Right lobe of liver (tissue), 6 donors: ENCODE data around the gene CCM2. TPM values are rescaled to one million over a fixed set of nuclear protein-coding genes. Genes with fewer than 3 reads are reported as not detected.

Experiments
- ATAC-seq, 4 donors: fragments of 200-7000 bp; cut with Tn5 transposase; one replicate each; pipeline ENCODE4 v1.9.1; 2020; ENCODE audit warnings: mild to moderate bottlenecking in 4 of 4, moderate library complexity in 4 of 4
- DNase-seq, 3 donors: peaks; one replicate each; pipeline ENCODE4 v3.0.0-alpha.2; 2020
- H3K27ac ChIP-seq, 3 donors: fragments of 200-600 bp; one replicate each; pipeline ENCODE4 v1.8.0; 2022
- H3K27me3 ChIP-seq, 2 donors: fragments of 200-600 bp; one replicate each; pipeline ENCODE4 v1.8.0; 2022
- H3K36me3 ChIP-seq, 4 donors: fragments of 200-600 bp; sonication (generic) in 1 of 4; one replicate each; pipeline versions ENCODE4 v1.5.1 to v1.8.0; 2017 to 2022; ENCODE audit warnings: control low read depth in 1 of 4
- H3K4me1 ChIP-seq, 4 donors: fragments of 200-600 bp; sonication (generic) in 1 of 4; one replicate each; pipeline versions ENCODE4 v1.5.1 to v1.8.0; 2017 to 2022; ENCODE audit warnings: control low read depth in 1 of 4
- H3K4me3 ChIP-seq, 3 donors: fragments of 200-600 bp; one replicate each; pipeline ENCODE4 v1.8.0; 2022
- H3K9me3 ChIP-seq, 4 donors: fragments of 200-600 bp; sonication (generic) in 1 of 4; one replicate each; pipeline versions ENCODE4 v1.5.1 to v1.8.0; 2017 to 2022; ENCODE audit warnings: control low read depth in 1 of 4
- POLR2A ChIP-seq: fragments of 450-650 bp; IDR thresholded peaks from one replicate; pipeline ENCODE4 v1.6.1; 2017; ENCODE audit warnings: antibody characterized with exemption, mild to moderate bottlenecking
- WGBS: methylation state at CpG from one replicate; pipeline ENCODE4 v1.1.6; 2018; ENCODE audit warnings: low coverage, low lambda C conversion rate; ENCODE audit not compliant: insufficient coverage; ENCODE audit errors: missing lambda C conversion rate; 5-methylcytosine and 5-hydroxymethylcytosine counted together
- intact Hi-C, 2 donors: fragments of 100-400 bp; cut with DNase I; formaldehyde crosslinking; loops; one replicate each; pipeline versions ENCODE4 v1.11.2 to v1.14.1; 2022
- total RNA-seq, 6 experiments: library from RNA; depleted of rRNA in 2 of 6; stranded (reverse); fragments of >200 nt in 2 of 6; fragmentation: NEBNext Ultra II Directional in 3 of 6; extraction: Animal tissue kit (Norgen Biotek cat#: 25700) in 3 of 6; gene quantifications; one replicate each; pipeline versions ENCODE4 v1.1.0 to v1.2.4, GENCODE V29; 2016 to 2023
- TF ChIP-seq, protein P1 (sequence below), 4 donors: fragments of 200-600 bp in 3 of 4; fragments of 450-650 bp in 1 of 4; IDR thresholded peaks; one replicate each; pipeline versions ENCODE4 v1.5.1 to v1.8.0; 2016 to 2022; ENCODE audit warnings: antibody characterized with exemption in 4 of 4, mild to moderate bottlenecking in 2 of 4
- donor health status: DM: no; HTN: yes; CAD: no.
- donor health status: DM: no; HTN: no; CAD: no.
- donor health status: DM: no; HTN: no; CAD: no.
- donor health status: DM: no; HTN: yes; CAD: no.
- donor health status: DM: no; HTN: yes; CAD: no.

Gene CCM2
- total RNA-seq, 6 experiments from 2014 or later, result 29.4 to 70.7 (median 37.9) TPM

DNA sequence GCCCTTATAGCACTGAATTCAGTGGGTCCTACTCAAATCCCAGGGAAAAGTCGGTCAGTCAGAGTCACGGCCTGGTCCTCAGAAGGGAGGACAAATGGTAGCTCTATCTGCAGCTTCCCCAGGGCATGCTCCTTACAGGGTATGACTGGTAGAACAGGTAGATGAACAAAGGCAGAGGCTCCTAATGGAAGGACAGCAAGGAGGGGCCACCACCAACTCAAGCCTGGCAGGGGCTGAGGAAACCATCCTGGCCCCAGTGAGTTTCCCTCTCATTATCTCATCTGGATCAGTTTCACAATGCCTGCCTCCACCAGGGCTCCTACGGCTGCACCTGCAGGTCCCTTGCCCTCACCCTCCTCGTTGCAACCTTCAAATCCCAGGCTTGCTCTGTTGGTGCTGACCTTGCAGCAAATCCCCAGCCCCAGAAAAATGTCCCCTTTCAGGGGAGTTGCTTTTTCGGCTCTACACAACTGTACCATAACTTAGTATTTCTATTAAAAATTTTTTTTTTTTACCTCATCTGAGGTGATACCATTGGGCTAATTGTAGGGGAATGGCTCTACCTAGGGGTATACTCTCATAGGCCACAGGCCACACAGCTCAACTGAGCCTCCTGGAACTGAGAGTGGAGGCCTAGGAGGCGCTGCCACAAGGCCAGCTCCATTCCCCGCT lies 18.8 kb upstream of the CCM2 start:
- DNase-seq, result no peak
- Histone ChIP-seq H3K27ac (peak overlapping the region in 1 of 3 donors; percentile 67), H3K36me3 (peaks cover 0 to 17% (median 1%) of the 10 kb centered on the region in 4 donors), H3K9me3 (no peaks in the 10 kb centered on the region), H3K27me3 (no peaks in the 10 kb centered on the region), H3K4me3 (no peak overlapping the region), H3K4me1 (no peaks in the 10 kb centered on the region)
- no peak for ATAC-seq
- 86% methylated on average over 5 of the region's 7 CpGs for WGBS
- TF ChIP-seq, protein P1, sequence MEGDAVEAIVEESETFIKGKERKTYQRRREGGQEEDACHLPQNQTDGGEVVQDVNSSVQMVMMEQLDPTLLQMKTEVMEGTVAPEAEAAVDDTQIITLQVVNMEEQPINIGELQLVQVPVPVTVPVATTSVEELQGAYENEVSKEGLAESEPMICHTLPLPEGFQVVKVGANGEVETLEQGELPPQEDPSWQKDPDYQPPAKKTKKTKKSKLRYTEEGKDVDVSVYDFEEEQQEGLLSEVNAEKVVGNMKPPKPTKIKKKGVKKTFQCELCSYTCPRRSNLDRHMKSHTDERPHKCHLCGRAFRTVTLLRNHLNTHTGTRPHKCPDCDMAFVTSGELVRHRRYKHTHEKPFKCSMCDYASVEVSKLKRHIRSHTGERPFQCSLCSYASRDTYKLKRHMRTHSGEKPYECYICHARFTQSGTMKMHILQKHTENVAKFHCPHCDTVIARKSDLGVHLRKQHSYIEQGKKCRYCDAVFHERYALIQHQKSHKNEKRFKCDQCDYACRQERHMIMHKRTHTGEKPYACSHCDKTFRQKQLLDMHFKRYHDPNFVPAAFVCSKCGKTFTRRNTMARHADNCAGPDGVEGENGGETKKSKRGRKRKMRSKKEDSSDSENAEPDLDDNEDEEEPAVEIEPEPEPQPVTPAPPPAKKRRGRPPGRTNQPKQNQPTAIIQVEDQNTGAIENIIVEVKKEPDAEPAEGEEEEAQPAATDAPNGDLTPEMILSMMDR (IDR thresholded peaks at IDR 0.05), result no peak
- no peak for TF ChIP-seq POLR2A
- intact Hi-C loops, result no loop called here

GRCh38 chr7:44982535-44982923 lies 17.5 kb upstream of the CCM2 start:
- H3K4me3 ChIP-seq, result no peak overlapping the region
- H3K27ac ChIP-seq, result no peak overlapping the region
- no peak for DNase-seq
- intact Hi-C loops, result no loop called here
- peaks cover 0 to 4% (median 0%) of the 10 kb centered on the region in 4 donors for H3K4me1 ChIP-seq
- H3K36me3 ChIP-seq, result peaks cover 0 to 17% (median 1%) of the 10 kb centered on the region in 4 donors
- H3K27me3 ChIP-seq, result no peaks in the 10 kb centered on the region
- ATAC-seq, result no peak
- H3K9me3 ChIP-seq, result no peaks in the 10 kb centered on the region
- WGBS, result 88% methylated on average over 1 of the region's 1 CpG
- TF ChIP-seq, protein P1 (IDR thresholded peaks at IDR 0.05), result no peak
- no peak for TF ChIP-seq POLR2A

GRCh38 chr7:44982970-44983369 lies 17.0 kb upstream of the CCM2 start:
- Histone ChIP-seq H3K4me3 (no peak overlapping the region), H3K9me3 (no peaks in the 10 kb centered on the region), H3K27me3 (no peaks in the 10 kb centered on the region), H3K4me1 (peaks cover 0 to 7% (median 0%) of the 10 kb centered on the region in 4 donors), H3K27ac (no peak overlapping the region), H3K36me3 (peaks cover 0 to 17% (median 1%) of the 10 kb centered on the region in 4 donors)
- intact Hi-C loops, result no loop called here
- TF ChIP-seq, protein P1 (IDR thresholded peaks at IDR 0.05), result no peak
- no peak for TF ChIP-seq POLR2A
- DNase-seq, result no peak
- no peak for ATAC-seq
- 80% methylated on average over 1 of the region's 1 CpG for WGBS

- peaks cover 0 to 7% (median 0%) of the 10 kb centered on the region in 4 donors for H3K4me1 ChIP-seq
- no peaks in the 10 kb centered on the region for H3K27me3 ChIP-seq
- no peak overlapping the region for H3K27ac ChIP-seq
- WGBS, result 88% methylated on average over 5 of the region's 6 CpGs
- intact Hi-C loops, result no loop called here
- ATAC-seq (no peak), DNase-seq (peak in 1 of 3 donors; percentile 7)
- H3K4me3 ChIP-seq, result no peak overlapping the region
- TF ChIP-seq, protein P1 (IDR thresholded peaks at IDR 0.05), result no peak
- TF ChIP-seq POLR2A, result no peak
- H3K9me3 ChIP-seq, result no peaks in the 10 kb centered on the region
- H3K36me3 ChIP-seq, result peaks cover 0 to 17% (median 1%) of the 10 kb centered on the region in 4 donors
These were observed 16.1 kb upstream of the CCM2 start for GRCh38 chr7:44983742-44984477.
